NOMO-1 treated with DMSO at 0.1 percent for 48 hours (cell line): Measurements from ENCODE around the gene RHBDL2.
A peak's percentile ranks its signal among the peaks of the same experiment; 100 is the strongest.
"Not testable (repeated sequence)": the region's sequence is repeated elsewhere in the genome, so short reads cannot be mapped to it uniquely, and the experiment has no call there.

ENCODE experiments used
- DNase-seq: peaks from one replicate; lab custom pipeline; 2025; ENCODE audit not compliant: unreplicated experiment; lab: John Stamatoyannopoulos, UW

RHBDL2 gene

GRCh38 chr1:38885092-38885491 lies 56.5 kb downstream of the RHBDL2 start:
- DNase-seq, result no peak

DNA sequence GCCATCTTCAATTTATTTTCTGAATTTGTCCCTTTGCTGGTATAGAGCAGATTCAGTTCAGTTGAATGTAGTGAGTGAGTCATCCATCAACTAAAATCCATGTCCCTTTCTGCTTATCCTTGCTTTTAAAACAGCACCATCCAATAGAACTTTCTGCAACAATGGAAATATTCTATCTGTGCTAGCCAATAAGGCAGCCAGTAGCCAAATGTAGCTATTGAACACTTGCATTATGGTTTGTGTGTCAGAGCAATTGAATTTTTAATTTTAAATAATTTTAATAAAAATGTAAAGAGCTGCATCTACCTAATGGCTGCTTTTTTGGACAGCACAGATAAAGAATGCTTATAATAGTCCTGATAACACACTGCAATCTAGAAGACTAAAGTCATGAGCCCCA lies 60.1 kb downstream of the RHBDL2 start, which contains the start of gene GJA9:
Gene GJA9, minus strand, starts transcription at position 101 of the 400 bp plus-strand sequence. CDS start 5,489 bp downstream, outside the sequence.
- DNase-seq, result no peak

GRCh38 chr1:38875811-38876210 lies 65.8 kb downstream of the RHBDL2 start:
- DNase-seq, result no peak

- peak; percentile 94 for DNase-seq
Measured at GRCh38 chr1:38873027-38873969, 68.3 kb downstream of the RHBDL2 start, which contains the start of gene MYCBP. Gene MYCBP (minus strand): TSS chr1:38873348. CDS start chr1:38873305, 43 bp downstream.

GRCh38 chr1:38872401-38873026 lies 69.1 kb downstream of the RHBDL2 start:
- no peak for DNase-seq

- no peak for DNase-seq
Measured at GRCh38 chr1:38870996-38871395, 70.6 kb downstream of the RHBDL2 start.

- no peak for DNase-seq
Measured at GRCh38 chr1:38867208-38867607, 74.4 kb downstream of the RHBDL2 start.

DNA sequence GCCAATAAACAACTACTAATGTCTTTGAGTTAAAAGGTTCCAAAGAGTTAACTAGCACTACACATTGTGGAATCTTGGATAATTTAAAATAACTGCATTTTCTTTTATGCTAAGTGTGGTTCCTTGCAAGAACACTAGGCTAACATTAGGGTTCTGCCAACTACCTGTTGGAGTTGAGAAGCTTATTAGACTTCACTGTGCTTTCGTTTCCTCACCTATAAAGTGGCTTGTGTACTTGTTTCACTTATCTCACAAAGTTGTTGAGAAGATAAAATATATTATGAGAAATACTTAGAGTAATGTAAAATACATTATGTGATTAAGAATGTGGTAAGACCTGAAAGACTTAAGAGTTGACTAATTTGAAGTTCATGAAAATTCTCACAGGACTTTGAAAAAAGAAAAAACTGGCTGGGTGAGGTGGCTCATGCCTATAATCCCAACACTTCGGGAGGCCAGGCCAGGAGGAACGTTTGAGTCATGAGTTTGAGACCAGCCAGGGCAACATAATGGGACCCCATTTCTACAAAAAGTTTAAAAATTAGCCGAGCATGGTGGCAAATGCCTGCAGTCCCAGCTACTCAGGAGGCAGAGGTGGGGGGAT lies 76.4 kb downstream of the RHBDL2 start:
- DNase-seq, result no peak

DNA sequence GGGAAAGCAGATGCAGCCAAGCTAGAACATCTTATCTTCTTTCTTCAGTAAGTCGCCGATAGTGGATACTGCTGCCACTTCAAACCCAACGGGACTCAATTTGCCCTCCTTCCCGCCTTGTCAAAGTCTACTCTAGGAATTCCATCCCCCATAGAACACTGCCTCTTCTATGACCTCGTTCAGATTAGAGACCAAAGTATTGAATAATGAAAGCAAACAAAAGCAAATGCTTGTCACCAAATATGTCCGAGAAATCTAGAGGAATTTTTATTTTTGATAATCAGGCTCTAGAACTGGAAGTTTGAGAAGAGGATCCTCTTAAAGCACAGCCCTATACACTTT lies 81.2 kb downstream of the RHBDL2 start:
- DNase-seq, result no peak

GRCh38 chr1:38859561-38860453 lies 81.8 kb downstream of the RHBDL2 start, which contains the start of gene RRAGC:
Gene RRAGC (minus strand): TSS chr1:38859772. CDS start chr1:38859646, 126 bp downstream.
- peak; percentile 96 for DNase-seq

- peak; percentile 29 for DNase-seq
Measured at GRCh38 chr1:38858833-38859560, 82.6 kb downstream of the RHBDL2 start.

- DNase-seq, result no peak
Measured at GRCh38 chr1:38852780-38853179, 88.8 kb downstream of the RHBDL2 start.

DNA sequence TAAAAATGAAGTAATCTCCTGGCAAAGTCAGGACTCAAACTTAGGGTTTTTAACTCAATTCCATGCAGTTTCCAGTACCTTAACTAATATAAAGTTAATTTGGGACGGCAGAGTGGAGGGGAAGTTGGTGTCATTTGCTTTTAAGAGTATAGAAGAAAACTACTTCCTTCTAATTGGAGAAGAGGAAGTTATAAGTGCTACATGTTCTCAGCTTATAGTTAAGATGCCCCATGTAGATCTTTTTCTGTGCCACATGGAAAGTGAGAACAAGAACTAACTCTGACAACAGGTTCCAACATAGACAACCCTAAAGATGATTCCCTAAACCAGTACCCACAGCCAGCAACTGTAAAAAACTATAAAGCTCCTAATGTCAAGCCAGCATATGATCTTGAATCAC lies 93.6 kb downstream of the RHBDL2 start:
- DNase-seq, result peak; percentile 91

GRCh38 chr1:38846210-38846609 lies 95.4 kb downstream of the RHBDL2 start:
- DNase-seq, result no peak

GRCh38 chr1:38845088-38845487 lies 96.5 kb downstream of the RHBDL2 start:
- DNase-seq, result not testable (repeated sequence)

- no peak for DNase-seq
Measured at GRCh38 chr1:38840281-38840680, 101.3 kb downstream of the RHBDL2 start.

GRCh38 chr1:38839363-38839762 lies 102.3 kb downstream of the RHBDL2 start:
- no peak for DNase-seq

DNA sequence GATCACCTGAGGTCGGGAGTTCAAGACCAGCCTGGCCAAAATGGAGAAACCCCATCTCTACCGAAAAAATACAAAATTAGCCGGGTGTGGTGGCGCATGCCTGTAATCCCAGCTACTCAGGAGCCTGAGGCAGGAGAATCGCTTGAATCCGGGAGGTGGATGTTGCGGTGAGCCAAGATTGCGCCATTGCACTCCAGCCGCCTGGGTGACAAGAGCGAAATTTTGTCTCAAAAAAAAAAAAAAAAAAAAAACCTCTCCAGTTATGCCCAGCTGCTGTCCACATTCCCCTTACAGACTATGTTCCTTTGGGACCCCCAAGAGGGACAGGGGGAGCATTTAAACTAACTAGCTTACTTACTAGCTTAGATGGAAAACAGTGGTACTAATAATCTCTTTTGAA lies 105.3 kb downstream of the RHBDL2 start:
- not testable (repeated sequence) for DNase-seq
